OCI-LY7 (cell line): ENCODE data around the gene DNASE1. TPM values are rescaled to one million over a fixed set of nuclear protein-coding genes. Genes with fewer than 3 reads are reported as not detected.
"Not testable (repeated sequence)": the region's sequence is repeated elsewhere in the genome, so short reads cannot be mapped to it uniquely, and the experiment has no call there.

Experiments
- BruUV-seq: library from RNA; stranded (reverse); fragments of 400-500 nt; replicated peaks from 2 replicates; lab custom pipeline; 2021; lab: Mats Ljungman, UMichigan
- CTCF ChIA-PET: fragments of 300-600 bp; sonication (Branson Sonifier 250); formaldehyde crosslinking; loops from one replicate; lab custom pipeline; 2022; ENCODE audit warnings: antibody characterized with exemption; ENCODE audit not compliant: unreplicated experiment; lab: Charles Lee
- POLR2A ChIA-PET: fragments of 300-600 bp; sonication (Branson Sonifier 250); formaldehyde crosslinking; loops from one replicate; lab custom pipeline; 2022; ENCODE audit warnings: antibody characterized with exemption; lab: Charles Lee
- DNase-seq: peaks from one replicate; pipeline ENCODE4 v3.0.0-alpha.2; 2015; ENCODE audit warnings: low spot score
- H2AFZ ChIP-seq: fragments of 200-600 bp; sonication (generic), shearing (Covaris generic); 2 replicates; pipeline ENCODE4 v1.6.1; 2014; ENCODE audit warnings: mild to moderate bottlenecking, antibody characterized with exemption, low read length, moderate library complexity
- H3K27ac ChIP-seq: fragments of 200-600 bp; sonication (generic); 2 replicates; pipeline ENCODE4 v1.5.1; 2014; ENCODE audit warnings: mixed run types, low read depth, mild to moderate bottlenecking, moderate library complexity, low read length, inconsistent platforms; ENCODE audit not compliant: poor library complexity, severe bottlenecking
- H3K36me3 ChIP-seq: fragments of 200-600 bp; sonication (generic); 2 replicates; pipeline ENCODE4 v1.6.1; 2014; ENCODE audit warnings: mild to moderate bottlenecking, antibody characterized with exemption, low read length, moderate library complexity, mixed read lengths; ENCODE audit not compliant: insufficient read depth
- H3K4me1 ChIP-seq: fragments of 200-600 bp; sonication (generic); 2 replicates; pipeline ENCODE4 v1.5.1; 2014; ENCODE audit warnings: mild to moderate bottlenecking, low read length; ENCODE audit not compliant: insufficient read depth, poor library complexity, severe bottlenecking
- H3K4me2 ChIP-seq: fragments of 200-600 bp; sonication (generic); 2 replicates; pipeline ENCODE4 v1.6.1; 2014; ENCODE audit warnings: mild to moderate bottlenecking, low read length
- H3K4me3 ChIP-seq: fragments of 200-600 bp; sonication (generic); 2 replicates; pipeline ENCODE4 v1.5.1; 2014; ENCODE audit warnings: mild to moderate bottlenecking, low read depth, low read length; ENCODE audit not compliant: poor library complexity, severe bottlenecking
- H3K79me2 ChIP-seq: fragments of 200-600 bp; sonication (generic); 2 replicates; pipeline ENCODE4 v1.6.1; 2016; ENCODE audit warnings: low read depth, mild to moderate bottlenecking, low read length, moderate library complexity, mixed read lengths; ENCODE audit not compliant: insufficient read depth
- H3K9me2 ChIP-seq: fragments of 200-600 bp; sonication (generic); 2 replicates; pipeline ENCODE4 v1.6.1; 2016; ENCODE audit warnings: mild to moderate bottlenecking, low read length, mixed read lengths; ENCODE audit not compliant: insufficient read depth
- H3K9me3 ChIP-seq: fragments of 200-600 bp; sonication (generic); 2 replicates; pipeline ENCODE4 v1.6.1; 2014; ENCODE audit warnings: mild to moderate bottlenecking, mixed run types, low read length, mixed read lengths
- H4K20me1 ChIP-seq: fragments of 200-600 bp; sonication (generic); 2 replicates; pipeline ENCODE4 v1.6.1; 2014; ENCODE audit warnings: mild to moderate bottlenecking, antibody characterized with exemption, low read length, moderate library complexity, mixed read lengths; ENCODE audit not compliant: insufficient read depth
- EZH2phosphoT487 ChIP-seq: fragments of 200-600 bp; sonication (generic); IDR thresholded peaks from 2 replicates; pipeline ENCODE4 v1.6.1; 2018; ENCODE audit warnings: low read depth, borderline replicate concordance, mild to moderate bottlenecking, mixed run types, antibody characterized with exemption, low read length, moderate library complexity, mixed read lengths
- intact Hi-C: fragments of 100-400 bp; cut with micrococcal nuclease; formaldehyde crosslinking; loops from one replicate; pipeline ENCODE4 v1.10.0; 2022; ENCODE audit not compliant: unreplicated experiment
- total RNA-seq, 2 experiments: library from RNA; depleted of rRNA in 1 of 2; stranded (reverse); fragments of >200 nt in 1 of 2; shearing (Covaris generic) in 1 of 2; gene quantifications; 2 replicates each; pipeline ENCODE4 v1.2.3, GENCODE V29; 2014 to 2022
- TF ChIP-seq, protein P1 (sequence below): fragments of 200-600 bp; sonication (generic); conservative IDR thresholded peaks from 2 replicates; pipeline ENCODE4 v1.5.1; 2014; ENCODE audit warnings: mild to moderate bottlenecking, antibody characterized with exemption, low read length, moderate library complexity, mixed read lengths

DNASE1 gene
- total RNA-seq, 2 experiments from 2014 or later: 45.5 to 84.8 TPM

DNA sequence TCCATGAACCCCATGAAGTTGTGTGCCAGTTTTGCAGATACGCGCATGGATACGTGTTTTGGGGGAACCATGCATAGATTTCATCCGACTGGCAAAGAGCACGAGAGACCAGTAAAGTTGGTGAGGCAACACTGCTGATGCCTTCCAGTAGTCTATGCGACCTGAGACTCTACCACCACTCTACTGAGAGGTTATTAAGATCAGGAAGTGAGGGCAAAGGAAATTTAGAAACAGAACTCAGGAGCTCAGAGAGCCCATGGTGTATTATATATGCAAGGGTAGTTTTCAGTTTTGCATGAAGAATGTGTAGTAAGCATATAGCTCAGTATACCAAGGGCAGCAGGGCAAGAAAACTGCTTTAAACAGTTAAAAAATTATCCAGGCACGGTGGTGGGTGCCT is 47.3 kb upstream of the DNASE1 start:
- peaks cover 46% of the 10 kb centered on the region; the same call in 1 of the 2 replicates for H3K79me2 ChIP-seq
- no peaks in the 10 kb centered on the region for H3K9me2 ChIP-seq
- H3K9me3 ChIP-seq: no peaks in the 10 kb centered on the region
- H2AFZ ChIP-seq: peak overlapping the region; percentile 13; the same call in 1 of the 2 replicates
- H3K27ac ChIP-seq: peak overlapping the region; percentile 56
- H3K36me3 ChIP-seq: peaks cover 63% of the 10 kb centered on the region
- peak; percentile 56 for DNase-seq
- H4K20me1 ChIP-seq: no peaks in the 10 kb centered on the region
- TF ChIP-seq EZH2phosphoT487: no peak
- TF ChIP-seq, protein P1, sequence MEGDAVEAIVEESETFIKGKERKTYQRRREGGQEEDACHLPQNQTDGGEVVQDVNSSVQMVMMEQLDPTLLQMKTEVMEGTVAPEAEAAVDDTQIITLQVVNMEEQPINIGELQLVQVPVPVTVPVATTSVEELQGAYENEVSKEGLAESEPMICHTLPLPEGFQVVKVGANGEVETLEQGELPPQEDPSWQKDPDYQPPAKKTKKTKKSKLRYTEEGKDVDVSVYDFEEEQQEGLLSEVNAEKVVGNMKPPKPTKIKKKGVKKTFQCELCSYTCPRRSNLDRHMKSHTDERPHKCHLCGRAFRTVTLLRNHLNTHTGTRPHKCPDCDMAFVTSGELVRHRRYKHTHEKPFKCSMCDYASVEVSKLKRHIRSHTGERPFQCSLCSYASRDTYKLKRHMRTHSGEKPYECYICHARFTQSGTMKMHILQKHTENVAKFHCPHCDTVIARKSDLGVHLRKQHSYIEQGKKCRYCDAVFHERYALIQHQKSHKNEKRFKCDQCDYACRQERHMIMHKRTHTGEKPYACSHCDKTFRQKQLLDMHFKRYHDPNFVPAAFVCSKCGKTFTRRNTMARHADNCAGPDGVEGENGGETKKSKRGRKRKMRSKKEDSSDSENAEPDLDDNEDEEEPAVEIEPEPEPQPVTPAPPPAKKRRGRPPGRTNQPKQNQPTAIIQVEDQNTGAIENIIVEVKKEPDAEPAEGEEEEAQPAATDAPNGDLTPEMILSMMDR: no peak
- CTCF ChIA-PET: interaction anchor here (1.0 kb wide), 1 partner anchor 15 kb away, joined by 3 read pairs; no protein-coding TSS in a partner anchor
- H3K4me1 ChIP-seq: peaks cover 42% of the 10 kb centered on the region
- no TSS peak for BruUV-seq
- H3K4me3 ChIP-seq: peak overlapping the region; percentile 54
- intact Hi-C loops: no loop called here
- H3K4me2 ChIP-seq: peak overlapping the region; percentile 70
- POLR2A ChIA-PET: interaction anchor here (1.0 to 2.3 kb wide), 3 partner anchors 16 to 28 kb away, joined by 5 to 11 read pairs (median 6); no protein-coding TSS in a partner anchor

DNA sequence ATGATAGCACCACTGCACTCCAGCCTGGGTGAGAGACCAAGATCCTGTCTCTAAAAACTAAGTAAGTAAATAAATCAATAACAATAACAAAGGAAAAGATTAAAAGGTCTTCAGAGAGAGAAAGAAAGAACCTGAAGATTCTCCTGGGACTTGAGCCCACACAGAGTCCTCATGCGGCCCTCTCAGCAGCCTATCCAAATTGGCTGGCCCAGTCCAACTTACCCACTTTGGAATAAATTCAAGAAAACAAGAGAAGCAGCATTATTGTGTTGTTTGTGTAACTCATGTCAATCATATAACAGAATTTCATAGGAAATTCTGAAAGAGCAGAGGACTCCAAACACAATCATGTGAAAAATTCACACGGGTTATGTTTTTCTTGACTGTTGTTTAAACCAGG is 46.9 kb upstream of the DNASE1 start:
- Histone ChIP-seq H3K4me2 (peak overlapping the region; percentile 70), H3K9me3 (no peaks in the 10 kb centered on the region), H3K79me2 (peaks cover 51% of the 10 kb centered on the region), H3K27ac (peak overlapping the region; percentile 56), H3K4me3 (peak overlapping the region; percentile 54), H3K36me3 (peaks cover 58% of the 10 kb centered on the region), H3K9me2 (no peaks in the 10 kb centered on the region), H3K4me1 (peaks cover 42% of the 10 kb centered on the region), H4K20me1 (no peaks in the 10 kb centered on the region), H2AFZ (peak overlapping the region; percentile 13; the same call in 1 of the 2 replicates)
- no TSS peak for BruUV-seq
- intact Hi-C loops: no loop called here
- TF ChIP-seq EZH2phosphoT487: no peak
- TF ChIP-seq, protein P1: no peak
- CTCF ChIA-PET: interaction anchor here (1.0 kb wide), 1 partner anchor 15 kb away, joined by 3 read pairs; no protein-coding TSS in a partner anchor
- DNase-seq: no peak
- POLR2A ChIA-PET: interaction anchor here (1.0 to 2.3 kb wide), 3 partner anchors 15 to 29 kb away, joined by 5 to 11 read pairs (median 6); no protein-coding TSS in a partner anchor

DNA sequence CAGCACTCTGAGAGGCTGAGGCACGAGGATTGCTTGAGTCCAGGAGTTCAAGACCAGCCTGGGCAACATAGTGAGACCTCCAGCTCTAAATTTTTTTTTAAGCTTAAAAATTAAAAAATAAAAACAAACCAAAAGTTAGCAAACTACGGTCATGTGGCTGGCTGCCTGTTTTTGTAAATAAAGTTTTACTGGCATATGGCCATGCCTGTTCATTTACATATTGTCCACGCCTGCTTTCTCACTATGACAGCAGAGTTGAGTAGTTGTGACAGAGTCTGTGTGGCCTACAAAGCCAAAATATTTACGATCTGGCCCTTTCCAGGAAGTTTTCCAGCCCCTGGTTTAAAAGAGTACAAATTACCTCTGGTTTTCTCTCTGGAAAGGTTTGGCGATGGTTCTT is 46.4 kb upstream of the DNASE1 start:
- H3K36me3 ChIP-seq: peaks cover 55% of the 10 kb centered on the region
- no peak for DNase-seq
- H4K20me1 ChIP-seq: no peaks in the 10 kb centered on the region; the same call in 1 of the 2 replicates
- H3K9me2 ChIP-seq: no peaks in the 10 kb centered on the region
- ChIA-PET CTCF (no interaction called here), POLR2A (interaction anchor here (2.3 kb wide), 1 partner anchor 15 kb away, joined by 11 read pairs; no protein-coding TSS in a partner anchor)
- H3K4me1 ChIP-seq: peaks cover 42% of the 10 kb centered on the region
- H3K27ac ChIP-seq: peak overlapping the region; percentile 56
- peak overlapping the region; percentile 54 for H3K4me3 ChIP-seq
- no TSS peak for BruUV-seq
- no peak for TF ChIP-seq EZH2phosphoT487
- TF ChIP-seq, protein P1: no peak
- no peak overlapping the region for H2AFZ ChIP-seq
- intact Hi-C loops: no loop called here
- H3K9me3 ChIP-seq: no peaks in the 10 kb centered on the region
- H3K4me2 ChIP-seq: peak overlapping the region; percentile 70
- H3K79me2 ChIP-seq: peaks cover 55% of the 10 kb centered on the region

DNA sequence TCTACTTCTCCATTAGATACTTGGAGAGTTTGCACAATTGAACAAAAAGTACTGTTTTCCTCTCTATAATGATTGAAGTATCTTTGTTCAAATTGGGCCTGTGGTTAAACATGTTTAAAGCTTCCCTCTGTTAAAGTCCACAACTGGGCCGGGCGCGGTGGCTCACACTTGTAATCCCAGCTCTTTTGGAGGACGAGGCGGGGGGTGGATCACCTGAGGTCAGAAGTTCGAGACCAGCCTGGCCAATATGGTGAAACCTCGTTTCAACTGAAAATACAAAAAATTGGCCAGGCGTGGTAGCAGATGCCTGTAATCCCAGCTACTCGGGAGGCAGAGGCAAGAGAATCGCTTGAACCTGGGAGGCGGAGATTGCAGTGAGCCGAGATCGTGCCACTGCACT is 45.5 kb upstream of the DNASE1 start:
- BruUV-seq, DNase-seq, intact Hi-C loops, H3K9me3 ChIP-seq, CTCF ChIA-PET, H2AFZ ChIP-seq, H3K4me3 ChIP-seq, H3K4me2 ChIP-seq, H3K9me2 ChIP-seq, H4K20me1 ChIP-seq: not testable (repeated sequence)
- H3K36me3 ChIP-seq: peaks cover 46% of the 10 kb centered on the region
- H3K27ac ChIP-seq: peak overlapping the region; percentile 56
- peaks cover 64% of the 10 kb centered on the region for H3K79me2 ChIP-seq
- POLR2A ChIA-PET: interaction anchor here (2.3 kb wide), 1 partner anchor 14 kb away, joined by 11 read pairs; no protein-coding TSS in a partner anchor
- H3K4me1 ChIP-seq: peaks cover 49% of the 10 kb centered on the region
